Endothelial cell of umbilical vein (primary cell): ENCODE data around the gene SNX25. TPM values are rescaled to one million over a fixed set of nuclear protein-coding genes. Genes with fewer than 3 reads are reported as not detected.

ENCODE experiments used
- BruUV-seq: library from RNA; stranded (reverse); fragments of 400-500 nt; replicated peaks from 2 replicates; lab custom pipeline; 2021; lab: Mats Ljungman, UMichigan
- CTCF ChIA-PET: fragments of 300-600, 350-600 bp; sonication (Branson Sonifier 250); formaldehyde crosslinking; loops from one replicate; lab custom pipeline; 2021; ENCODE audit warnings: antibody characterized with exemption, inconsistent platforms; lab: Charles Lee
- POLR2A ChIA-PET: fragments of 300-600, 350-600 bp; sonication (Branson Sonifier 250); formaldehyde crosslinking; loops from one replicate; lab custom pipeline; 2021; ENCODE audit warnings: antibody characterized with exemption, inconsistent platforms; lab: Charles Lee
- DNase-seq: peaks from one replicate; pipeline ENCODE4 v3.0.0-alpha.2; 2011; ENCODE audit warnings: low read depth, low spot score
- FAIRE-seq: peaks from 2 replicates; lab custom pipeline; 2011; peaks lifted over from hg19 to GRCh38; lab: Jason Lieb, UNC
- H2AFZ ChIP-seq: 2 replicates; pipeline ENCODE4 v1.6.0; 2012; ENCODE audit warnings: low read depth, low read length, control low read depth, inconsistent platforms
- H3K27ac ChIP-seq: 2 replicates; pipeline ENCODE4 v1.5.1; 2011; ENCODE audit warnings: low read depth, mild to moderate bottlenecking, control low read depth, low read length, moderate library complexity; ENCODE audit not compliant: insufficient read depth
- H3K27me3 ChIP-seq, 2 experiments: 2 replicates each; pipeline versions ENCODE4 v1.6.0 to v1.6.1; 2011; ENCODE audit warnings: low read length in 2 of 2, mixed read lengths in 1 of 2; ENCODE audit not compliant: control insufficient read depth in 2 of 2, insufficient read depth in 2 of 2
- H3K36me3 ChIP-seq, 2 experiments: 2 replicates in 1 of 2; 3 replicates in 1 of 2; pipeline ENCODE4 v1.5.1; 2011; ENCODE audit warnings: low read length in 2 of 2, mild to moderate bottlenecking in 1 of 2, moderate library complexity in 1 of 2; ENCODE audit not compliant: control insufficient read depth in 2 of 2, insufficient read depth in 2 of 2; ENCODE audit errors: extremely low read depth in 1 of 2
- H3K4me1 ChIP-seq: 3 replicates; pipeline ENCODE4 v1.5.1; 2011; ENCODE audit warnings: mild to moderate bottlenecking, low read length; ENCODE audit not compliant: control insufficient read depth, insufficient read depth; ENCODE audit errors: extremely low read depth
- H3K4me2 ChIP-seq: 2 replicates; pipeline ENCODE4 v1.6.1; 2011; ENCODE audit warnings: low read length, control low read depth, mixed read lengths; ENCODE audit not compliant: insufficient read depth
- H3K4me3 ChIP-seq, 3 experiments: fragments of 200-600 bp in 1 of 3; sonication (generic), shearing (Covaris generic) in 1 of 3; replicated peaks in 1 of 3; 2 replicates each; pipeline ENCODE4 v1.5.1; 2011 to 2016; ENCODE audit warnings: control low read depth in 3 of 3, low read length in 3 of 3, mild to moderate bottlenecking in 2 of 3, inconsistent platforms in 1 of 3, low read depth in 1 of 3, moderate library complexity in 1 of 3; ENCODE audit not compliant: insufficient read depth in 1 of 3
- H3K79me2 ChIP-seq: 2 replicates; pipeline ENCODE4 v1.6.0; 2012; ENCODE audit warnings: low read length, inconsistent platforms; ENCODE audit not compliant: control insufficient read depth, insufficient read depth
- H3K9ac ChIP-seq: replicated peaks from 2 replicates; pipeline ENCODE3; 2011; ENCODE audit warnings: low read length, control low read depth; ENCODE audit not compliant: insufficient read depth; ENCODE audit errors: extremely low read depth
- H3K9me1 ChIP-seq: replicated peaks from 3 replicates; pipeline ENCODE4 v1.6.0; 2011; ENCODE audit warnings: mild to moderate bottlenecking, low read length; ENCODE audit not compliant: control insufficient read depth, insufficient read depth; ENCODE audit errors: extremely low read depth
- H3K9me3 ChIP-seq: replicated peaks from 2 replicates; pipeline ENCODE4 v1.5.1; 2012; ENCODE audit warnings: low read length, inconsistent platforms; ENCODE audit not compliant: control insufficient read depth, insufficient read depth
- H4K20me1 ChIP-seq: replicated peaks from 2 replicates; pipeline ENCODE3; 2011; ENCODE audit warnings: mild to moderate bottlenecking, low read length; ENCODE audit not compliant: control insufficient read depth, insufficient read depth; ENCODE audit errors: extremely low read depth
- EZH2 ChIP-seq: IDR thresholded peaks from 2 replicates; pipeline ENCODE4 v1.6.1; 2012; ENCODE audit warnings: borderline replicate concordance, low read depth, mild to moderate bottlenecking, moderate library complexity, low read length, inconsistent platforms; ENCODE audit not compliant: severe bottlenecking
- FOS ChIP-seq: IDR thresholded peaks from 2 replicates; pipeline ENCODE4 v1.6.1; 2011; ENCODE audit warnings: mild to moderate bottlenecking, low read length, moderate library complexity, borderline replicate concordance; ENCODE audit not compliant: insufficient read depth
- GATA2 ChIP-seq: IDR thresholded peaks from 2 replicates; pipeline ENCODE4 v1.7.0; 2011; ENCODE audit warnings: low read depth, mild to moderate bottlenecking, moderate library complexity, mixed read lengths, low read length; ENCODE audit not compliant: insufficient read length, insufficient read depth
- JUN ChIP-seq: IDR thresholded peaks from 2 replicates; pipeline ENCODE4 v1.6.1; 2011; ENCODE audit warnings: borderline replicate concordance, low read depth; ENCODE audit not compliant: insufficient read length, insufficient read depth
- MYC ChIP-seq: IDR thresholded peaks from one replicate; pipeline ENCODE4 v1.6.1; 2011; ENCODE audit warnings: mild to moderate bottlenecking, low read depth, low read length
- POLR2A ChIP-seq: IDR thresholded peaks from 2 replicates; pipeline ENCODE4 v1.6.1; 2012; ENCODE audit warnings: low read depth, mild to moderate bottlenecking, control low read depth, low read length
- POLR2AphosphoS5 ChIP-seq: IDR thresholded peaks from 2 replicates; pipeline ENCODE4 v1.6.1; 2012; ENCODE audit warnings: low read depth, mild to moderate bottlenecking, control low read depth, low read length, moderate library complexity; ENCODE audit not compliant: insufficient read depth
- dilution Hi-C: fragments of 300-500 bp; cut with MboI; formaldehyde crosslinking; loops from one replicate; pipeline ENCODE4 v1.15.0; 2019; ENCODE audit warnings: low sequenced_read_pairs; ENCODE audit not compliant: extremely low pct_ligation_motif_present
- intact Hi-C: fragments of 100-400 bp; cut with micrococcal nuclease; formaldehyde crosslinking; loops from one replicate; pipeline ENCODE4 v1.10.0; 2022
- polyA plus RNA-seq, 4 experiments: library from polyadenylated mRNA; depleted of rRNA in 3 of 4; stranded (reverse) in 3 of 4; unstranded in 1 of 4; fragments of >200 nt; gene quantifications; 2 replicates each; pipeline versions ENCODE4 v1.2.1 to v1.2.3, GENCODE V29; 2011 to 2012; ENCODE audit warnings: missing spikeins in 1 of 4
- total RNA-seq: library from RNA; stranded (reverse); gene quantifications from 2 replicates; pipeline ENCODE4 v1.2.3, GENCODE V29; 2021
- TF ChIP-seq, protein P1 (sequence below), 2 donors: IDR thresholded peaks; 1 replicate in 1 of 2; 2 replicates in 1 of 2; pipeline ENCODE4 v1.5.1; 2011; ENCODE audit warnings: low read length in 2 of 2, mild to moderate bottlenecking in 2 of 2, moderate library complexity in 2 of 2, control low read depth in 1 of 2, inconsistent platforms in 1 of 2, low read depth in 1 of 2; ENCODE audit not compliant: insufficient read depth in 1 of 2; ENCODE audit errors: extremely low read depth in 1 of 2
- TF ChIP-seq, protein P2 (sequence below): IDR thresholded peaks from 2 replicates; pipeline ENCODE4 v1.6.1; 2011; ENCODE audit not compliant: insufficient read depth, insufficient read length

The SNX25 gene
- total and polyA plus RNA-seq, 2 donors (not counting 3 experiments of a cell fraction or from before 2014, with no cell fraction given) = 6.6 to 16.1 TPM

DNA sequence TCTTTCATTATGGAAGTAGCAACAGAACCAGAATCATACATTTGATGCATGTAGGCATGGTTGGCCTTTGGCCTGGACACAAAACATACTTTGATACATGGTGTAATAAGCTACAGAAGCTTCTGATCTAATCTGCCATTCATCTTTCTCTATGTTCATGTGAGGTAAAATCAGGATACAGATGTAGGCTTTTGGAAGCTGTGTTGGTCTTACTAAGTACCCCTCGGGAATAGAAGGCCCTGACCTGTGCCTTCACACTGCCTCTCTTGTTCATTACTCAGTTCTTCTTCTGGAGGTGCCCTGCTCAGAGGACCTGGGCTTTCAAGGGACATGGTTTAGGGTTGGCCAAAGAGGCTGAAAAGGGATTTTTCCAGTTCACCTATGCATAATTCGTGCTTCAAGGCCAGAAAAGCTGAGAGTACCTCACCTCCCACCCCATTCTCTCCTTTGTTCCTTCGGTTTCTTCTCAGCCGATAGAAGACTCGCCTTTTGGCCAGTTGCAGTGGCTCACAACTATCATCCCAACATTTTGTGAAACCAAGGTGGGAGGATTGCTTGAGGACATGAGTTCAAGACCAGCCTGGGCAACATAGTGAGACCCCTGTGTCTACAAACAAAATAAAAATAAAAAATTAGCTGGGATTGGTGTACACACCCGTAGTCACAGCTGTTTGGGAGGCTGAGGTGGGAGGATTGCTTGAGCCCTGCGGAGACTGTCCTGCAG is 25.9 kb downstream of the SNX25 start:
- H3K4me2 ChIP-seq = no peak overlapping the region
- peaks cover 2% of the 10 kb centered on the region for H3K9me3 ChIP-seq
- H3K4me1 ChIP-seq = peaks cover 3% of the 10 kb centered on the region
- FAIRE-seq (no peak), DNase-seq (no peak)
- no peaks in the 10 kb centered on the region for H4K20me1 ChIP-seq
- no peaks in the 10 kb centered on the region for H3K9me1 ChIP-seq
- no peak overlapping the region for H3K27ac ChIP-seq
- no peaks in the 10 kb centered on the region for H3K36me3 ChIP-seq
- no peak overlapping the region for H2AFZ ChIP-seq
- dilution Hi-C loops (no loop called here), intact Hi-C loops (no loop called here)
- H3K79me2 ChIP-seq = peaks cover 16% of the 10 kb centered on the region
- POLR2A ChIA-PET = no interaction called here
- no TSS peak for BruUV-seq
- H3K27me3 ChIP-seq = no peaks in the 10 kb centered on the region
- H3K4me3 ChIP-seq = no peak overlapping the region
- CTCF ChIA-PET = no interaction called here
- H3K9ac ChIP-seq = no peak overlapping the region
- no peak for TF ChIP-seq POLR2AphosphoS5
- TF ChIP-seq FOS = no peak
- TF ChIP-seq, protein P1, sequence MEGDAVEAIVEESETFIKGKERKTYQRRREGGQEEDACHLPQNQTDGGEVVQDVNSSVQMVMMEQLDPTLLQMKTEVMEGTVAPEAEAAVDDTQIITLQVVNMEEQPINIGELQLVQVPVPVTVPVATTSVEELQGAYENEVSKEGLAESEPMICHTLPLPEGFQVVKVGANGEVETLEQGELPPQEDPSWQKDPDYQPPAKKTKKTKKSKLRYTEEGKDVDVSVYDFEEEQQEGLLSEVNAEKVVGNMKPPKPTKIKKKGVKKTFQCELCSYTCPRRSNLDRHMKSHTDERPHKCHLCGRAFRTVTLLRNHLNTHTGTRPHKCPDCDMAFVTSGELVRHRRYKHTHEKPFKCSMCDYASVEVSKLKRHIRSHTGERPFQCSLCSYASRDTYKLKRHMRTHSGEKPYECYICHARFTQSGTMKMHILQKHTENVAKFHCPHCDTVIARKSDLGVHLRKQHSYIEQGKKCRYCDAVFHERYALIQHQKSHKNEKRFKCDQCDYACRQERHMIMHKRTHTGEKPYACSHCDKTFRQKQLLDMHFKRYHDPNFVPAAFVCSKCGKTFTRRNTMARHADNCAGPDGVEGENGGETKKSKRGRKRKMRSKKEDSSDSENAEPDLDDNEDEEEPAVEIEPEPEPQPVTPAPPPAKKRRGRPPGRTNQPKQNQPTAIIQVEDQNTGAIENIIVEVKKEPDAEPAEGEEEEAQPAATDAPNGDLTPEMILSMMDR (IDR thresholded peaks at IDR 0.05; ENCODE audit: extremely low read depth in 1 of 2, insufficient read depth in 1 of 2, low read depth in 1 of 2, low read length in 2 of 2) = no peak
- TF ChIP-seq GATA2 = no peak
- TF ChIP-seq POLR2A = no peak
- TF ChIP-seq, protein P2, sequence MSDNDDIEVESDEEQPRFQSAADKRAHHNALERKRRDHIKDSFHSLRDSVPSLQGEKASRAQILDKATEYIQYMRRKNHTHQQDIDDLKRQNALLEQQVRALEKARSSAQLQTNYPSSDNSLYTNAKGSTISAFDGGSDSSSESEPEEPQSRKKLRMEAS = no peak
- no peak for TF ChIP-seq MYC
- TF ChIP-seq JUN = no peak
- no peak for TF ChIP-seq EZH2
